GM18505 (cell line): ENCODE data around the gene EHBP1.

Source experiments
- ATAC-seq: cut with Tn5 transposase; IDR thresholded peaks from one replicate; pipeline ENCODE4 v1.9.1; 2021; ENCODE audit not compliant: unreplicated experiment
- POLR2A ChIP-seq: IDR thresholded peaks from 4 replicates; pipeline ENCODE4 v1.6.1; 2011; ENCODE audit warnings: borderline replicate concordance; ENCODE audit not compliant: insufficient read depth, insufficient read length; ENCODE audit errors: extremely low read depth

Gene EHBP1

GRCh38 chr2:63050334-63051041, 345.0 kb downstream of the EHBP1 start, which contains the start of gene OTX1:
OTX1 (plus strand) TSS chr2:63050830; CDS start chr2:63052991, 2,161 bp downstream.
- peak; percentile 63 for ATAC-seq
- peak; percentile 22 for TF ChIP-seq POLR2A

DNA sequence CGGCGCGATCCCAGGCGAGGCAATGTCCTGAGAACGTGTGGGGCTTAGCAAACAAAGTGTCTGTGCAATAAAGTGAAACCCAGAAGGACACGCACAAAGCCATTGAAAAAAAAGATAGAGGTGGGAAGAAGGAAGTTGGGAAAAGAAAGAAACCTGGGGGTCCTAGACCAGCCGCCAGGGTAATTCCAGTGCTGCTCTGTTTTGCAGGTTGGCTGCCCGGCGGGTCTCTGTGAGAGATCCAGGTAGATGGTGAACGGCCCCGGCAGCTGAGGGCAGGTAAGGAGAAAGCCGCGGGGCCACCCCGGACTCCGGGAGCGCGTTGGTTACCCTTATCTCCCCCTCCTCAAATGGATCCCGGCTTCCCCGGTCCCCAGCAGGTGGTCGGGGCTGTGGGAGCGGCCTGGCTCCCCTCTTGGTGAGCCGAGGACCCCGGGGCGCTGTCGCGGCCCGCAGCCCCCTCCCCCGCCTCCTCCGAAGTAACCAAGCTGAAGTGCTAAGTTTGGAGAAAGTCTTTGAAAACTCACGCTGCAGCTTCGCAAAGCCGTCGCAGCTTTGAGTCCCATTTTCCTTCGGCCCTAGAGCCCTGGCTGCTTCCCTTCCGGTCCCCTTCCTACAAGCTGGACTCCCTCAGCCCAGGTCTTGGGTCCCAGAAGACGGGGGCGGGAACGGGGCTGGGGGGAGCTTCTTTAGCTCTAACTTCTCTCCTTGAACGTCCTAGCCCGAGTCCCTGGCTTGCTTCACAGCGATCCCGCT, 345.7 kb downstream of the EHBP1 start:
- ATAC-seq: no peak
- no peak for TF ChIP-seq POLR2A

- no peak for ATAC-seq
Measured at GRCh38 chr2:63051795-63052333, 346.4 kb downstream of the EHBP1 start.

GRCh38 chr2:63052411-63053080, 347.0 kb downstream of the EHBP1 start:
- TF ChIP-seq POLR2A: no peak
- no peak for ATAC-seq

More at GRCh38 chr2:63051795-63052333, 346.4 kb downstream of the EHBP1 start:
- TF ChIP-seq POLR2A: no peak

GRCh38 chr2:63053081-63053888, 347.8 kb downstream of the EHBP1 start:
- no peak for TF ChIP-seq POLR2A
- ATAC-seq: no peak

DNA sequence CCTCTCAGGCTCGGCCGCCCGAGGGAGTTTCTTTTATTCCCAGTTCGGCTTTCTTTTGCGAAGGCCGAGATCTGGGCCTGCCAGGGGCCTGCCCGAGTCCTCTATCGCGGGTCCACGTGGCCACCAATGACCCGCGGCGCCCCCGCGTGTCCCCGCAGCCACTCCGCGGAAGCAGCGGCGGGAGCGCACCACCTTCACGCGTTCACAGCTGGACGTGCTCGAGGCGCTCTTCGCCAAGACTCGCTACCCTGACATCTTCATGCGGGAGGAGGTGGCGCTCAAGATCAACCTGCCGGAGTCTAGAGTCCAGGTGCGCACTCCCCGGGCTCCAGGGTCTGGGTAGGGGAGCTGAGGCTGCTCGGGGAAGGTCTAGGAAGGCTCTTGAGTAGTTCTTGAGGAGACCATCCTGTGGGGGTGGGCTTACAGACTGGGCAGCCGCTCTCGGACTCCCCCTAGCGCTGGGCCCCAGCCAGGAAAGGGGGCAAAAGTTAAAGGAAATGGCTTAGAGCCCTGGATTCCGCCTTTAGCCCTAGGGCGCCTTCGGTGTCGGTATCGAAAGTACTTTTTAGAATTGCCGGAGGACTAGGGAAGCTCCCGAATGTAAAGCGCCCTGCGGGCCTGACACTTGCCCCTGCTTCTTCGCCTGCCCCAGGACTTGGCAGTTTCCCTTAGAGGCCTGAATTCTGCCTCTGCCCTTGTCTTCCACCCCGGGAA, 348.5 kb downstream of the EHBP1 start:
- no peak for ATAC-seq
- TF ChIP-seq POLR2A: no peak

DNA sequence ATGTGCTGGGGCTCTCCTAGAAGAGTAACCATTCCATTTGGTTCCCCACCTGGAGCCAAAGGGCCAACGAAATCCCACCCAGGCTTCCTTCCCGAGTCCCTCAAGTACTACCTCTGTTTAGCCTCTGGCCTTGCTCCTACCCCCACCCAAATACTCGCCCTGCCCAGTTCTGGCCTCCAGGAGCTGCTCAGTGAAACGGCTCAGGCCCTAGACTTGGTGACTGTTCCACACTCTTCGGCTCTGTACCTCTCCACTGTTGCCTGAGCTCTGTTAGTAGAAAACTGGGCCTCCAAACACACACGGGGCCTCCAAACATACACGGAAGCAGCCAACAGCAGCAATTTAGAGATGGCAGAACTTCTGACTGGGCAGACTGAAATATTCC, 349.3 kb downstream of the EHBP1 start:
- TF ChIP-seq POLR2A: no peak

DNA sequence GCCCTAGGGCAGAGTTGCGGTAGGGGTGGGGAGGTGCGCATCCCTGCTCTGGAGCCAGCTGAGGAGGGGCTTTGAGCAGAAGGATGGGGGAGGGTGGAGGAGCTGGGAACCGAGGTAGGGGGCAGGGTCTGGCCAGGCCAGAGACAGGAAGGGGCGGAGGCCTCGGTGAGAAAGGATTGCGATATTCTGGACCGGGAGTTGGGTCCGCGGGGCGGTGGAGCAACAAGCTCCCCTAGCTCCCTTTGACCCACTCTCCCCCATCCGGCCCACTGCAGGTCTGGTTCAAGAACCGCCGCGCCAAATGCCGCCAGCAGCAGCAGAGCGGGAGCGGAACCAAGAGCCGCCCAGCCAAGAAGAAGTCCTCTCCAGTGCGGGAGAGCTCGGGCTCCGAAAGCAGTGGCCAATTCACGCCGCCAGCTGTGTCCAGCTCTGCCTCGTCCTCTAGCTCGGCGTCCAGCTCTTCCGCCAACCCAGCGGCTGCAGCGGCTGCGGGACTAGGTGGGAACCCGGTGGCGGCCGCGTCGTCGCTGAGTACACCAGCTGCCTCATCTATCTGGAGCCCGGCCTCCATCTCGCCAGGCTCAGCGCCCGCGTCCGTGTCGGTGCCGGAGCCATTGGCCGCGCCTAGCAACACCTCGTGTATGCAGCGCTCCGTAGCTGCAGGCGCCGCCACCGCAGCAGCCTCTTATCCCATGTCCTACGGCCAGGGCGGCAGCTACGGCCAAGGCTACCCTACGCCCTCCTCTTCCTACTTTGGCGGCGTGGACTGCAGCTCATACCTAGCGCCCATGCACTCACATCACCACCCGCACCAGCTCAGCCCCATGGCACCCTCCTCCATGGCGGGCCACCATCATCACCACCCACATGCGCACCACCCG, 350.0 kb downstream of the EHBP1 start:
- ATAC-seq: no peak
- no peak for TF ChIP-seq POLR2A

More for the DNA sequence above, 349.3 kb downstream of the EHBP1 start:
- no peak for ATAC-seq

DNA sequence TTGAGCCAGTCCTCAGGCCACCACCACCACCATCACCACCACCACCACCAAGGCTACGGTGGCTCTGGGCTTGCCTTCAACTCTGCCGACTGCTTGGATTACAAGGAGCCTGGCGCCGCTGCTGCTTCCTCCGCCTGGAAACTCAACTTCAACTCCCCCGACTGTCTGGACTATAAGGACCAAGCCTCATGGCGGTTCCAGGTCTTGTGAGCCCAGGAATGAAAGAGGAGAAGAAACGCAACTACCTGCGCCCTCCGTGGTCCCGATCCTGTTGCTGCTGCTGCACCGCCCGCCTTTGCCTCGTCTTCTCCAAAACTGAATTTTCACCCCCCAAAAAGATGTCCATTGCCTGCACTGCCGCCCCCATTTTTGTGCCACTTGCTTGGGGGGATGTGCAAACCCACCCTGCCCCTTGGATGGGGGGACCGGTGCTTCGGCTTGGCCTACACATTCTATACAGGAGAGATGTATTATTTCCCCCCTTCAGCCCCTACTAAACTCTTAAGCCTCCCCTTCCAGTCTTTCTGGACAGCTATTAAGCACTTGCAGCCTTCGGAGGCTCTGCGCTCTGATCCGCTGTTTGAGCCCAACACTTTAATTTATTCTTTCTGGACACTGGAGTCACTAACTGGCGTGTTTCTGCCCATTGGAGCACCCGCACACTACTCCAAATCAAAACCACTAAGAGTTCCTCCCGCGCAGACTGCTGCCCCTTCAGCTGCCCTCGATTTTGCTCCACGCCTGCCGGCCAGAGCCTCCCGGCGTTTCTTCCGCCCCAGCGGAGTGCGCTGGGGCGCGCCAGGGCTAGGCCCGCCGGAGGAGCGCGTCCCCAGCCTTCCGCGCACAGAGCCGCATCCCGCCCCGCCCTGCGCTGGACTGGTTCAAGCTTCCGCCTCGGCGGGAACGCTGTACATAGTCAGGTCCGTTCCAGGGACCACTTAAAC, 350.9 kb downstream of the EHBP1 start:
- TF ChIP-seq POLR2A: no peak
- ATAC-seq: peak; percentile 33
